ENCODE results near the gene SYNCRIP. TPM values are rescaled to one million over a fixed set of nuclear protein-coding genes. Genes with fewer than 3 reads are reported as not detected.

Gene SYNCRIP
- total and polyA plus RNA-seq, 2 of the 4 experiments (the other 2 are of a cell fraction): 50.1 to 59.3 TPM

DNA sequence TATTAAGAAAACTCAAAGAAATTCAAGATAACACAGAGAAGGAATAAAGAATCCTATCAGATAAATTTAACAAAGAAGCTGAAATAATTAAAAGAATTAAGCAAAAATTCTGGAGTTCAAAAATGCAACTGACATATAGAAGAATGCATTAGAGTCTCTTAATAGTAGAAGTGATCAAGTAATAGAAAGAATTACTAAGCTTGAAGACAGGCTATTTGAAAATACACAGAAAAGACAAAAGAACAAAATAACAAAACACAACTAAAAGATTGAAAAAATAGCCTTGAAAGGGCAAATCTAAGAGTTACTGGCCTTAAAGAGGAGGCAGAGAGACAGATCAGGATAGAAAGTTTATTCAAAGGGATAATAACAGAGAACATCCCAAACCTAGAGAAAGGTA is 61.1 kb downstream of the SYNCRIP start:
- intact Hi-C loops (cut with micrococcal nuclease): no loop called here
- no peak overlapping the region for H3K56ac ChIP-seq (ENCODE audit: extremely low read depth, insufficient read depth, low read length)
- no peak overlapping the region for H2AFZ ChIP-seq (replicated peaks; ENCODE audit: low read length, poor library complexity)
- H4K5ac ChIP-seq (ENCODE audit: low read depth, low read length): no peak overlapping the region
- peaks cover 32% of the 10 kb centered on the region for H4K20me1 ChIP-seq (ENCODE audit: insufficient read depth, low read length)
- dilution Hi-C loops (cut with HindIII; ENCODE audit: low sequenced_read_pairs, unreplicated experiment): no loop called here
- H3K4me1 ChIP-seq (ENCODE audit: control insufficient read depth, insufficient read depth, low read length): peaks cover 11% of the 10 kb centered on the region
- H3K4ac ChIP-seq (ENCODE audit: low read depth, low read length): no peak overlapping the region
- H3K9me1 ChIP-seq (ENCODE audit: insufficient read depth, low read length): peaks cover 8% of the 10 kb centered on the region
- H4K8ac ChIP-seq (ENCODE audit: low read depth in 2 of 2, low read length in 2 of 2): no peak overlapping the region
- H2AK9ac ChIP-seq (replicated peaks; ENCODE audit: low read depth, low read length, poor library complexity): no peak overlapping the region
- no peak overlapping the region for H3K4me2 ChIP-seq (ENCODE audit: low read depth, low read length)
- CTCF ChIA-PET: interaction anchor here (0.7 kb wide), 1 partner anchor 809 kb away, joined by 3 read pairs; no protein-coding TSS in a partner anchor
- no peaks in the 10 kb centered on the region for H3K27me3 ChIP-seq (ENCODE audit: control insufficient read depth, insufficient read depth, low read length)
- POLR2A ChIA-PET (ENCODE audit: unreplicated experiment): no interaction called here
- DNase-seq (no peak), ATAC-seq (ENCODE audit: low read depth) (no peak)
- TF ChIP-seq CHD1 (IDR thresholded peaks at IDR 0.05; ENCODE audit: low read depth, low read length) (no peak), BHLHE40 (IDR thresholded peaks at IDR 0.05; ENCODE audit: low read depth, low read length) (no peak), MXI1 (IDR thresholded peaks at IDR 0.05; ENCODE audit: borderline replicate concordance, low read depth, low read length) (no peak), SMC3 (IDR thresholded peaks at IDR 0.05; ENCODE audit: low read depth, low read length) (no peak), MAZ (IDR thresholded peaks at IDR 0.05; ENCODE audit: borderline replicate concordance, low read depth, low read length) (no peak), NFE2L2 (IDR thresholded peaks at IDR 0.05; ENCODE audit: low read depth, low read length) (no peak), RFX5 (IDR thresholded peaks at IDR 0.05; ENCODE audit: low read depth, low read length) (no peak)
- TF ChIP-seq, protein P1, sequence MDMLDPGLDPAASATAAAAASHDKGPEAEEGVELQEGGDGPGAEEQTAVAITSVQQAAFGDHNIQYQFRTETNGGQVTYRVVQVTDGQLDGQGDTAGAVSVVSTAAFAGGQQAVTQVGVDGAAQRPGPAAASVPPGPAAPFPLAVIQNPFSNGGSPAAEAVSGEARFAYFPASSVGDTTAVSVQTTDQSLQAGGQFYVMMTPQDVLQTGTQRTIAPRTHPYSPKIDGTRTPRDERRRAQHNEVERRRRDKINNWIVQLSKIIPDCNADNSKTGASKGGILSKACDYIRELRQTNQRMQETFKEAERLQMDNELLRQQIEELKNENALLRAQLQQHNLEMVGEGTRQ (IDR thresholded peaks at IDR 0.05; ENCODE audit: low read depth, low read length): no peak
- no TSS peak for BruUV-seq (replicated peaks)
- no peak overlapping the region for H3K4me3 ChIP-seq (ENCODE audit: insufficient read depth, low read depth, low read length)
- H3K9ac ChIP-seq (ENCODE audit: low read depth, low read length): no peak overlapping the region
- no peak overlapping the region for H2AK5ac ChIP-seq (ENCODE audit: low read depth, low read length)
- H3K14ac ChIP-seq (replicated peaks; ENCODE audit: low read depth, low read length): no peak overlapping the region
- no peaks in the 10 kb centered on the region for H3K36me3 ChIP-seq (ENCODE audit: control insufficient read depth, insufficient read depth, low read length)
- no peaks in the 10 kb centered on the region; the same call in 1 of the 2 replicates for H3K9me3 ChIP-seq (ENCODE audit: control insufficient read depth, insufficient read depth, low read length)
- H3K23ac ChIP-seq (ENCODE audit: low read depth, low read length): no peak overlapping the region
- H2BK20ac ChIP-seq (ENCODE audit: low read depth, low read length): no peak overlapping the region
- H2BK120ac ChIP-seq (ENCODE audit: low read depth, low read length): no peak overlapping the region
- peaks cover 27 to 55% of the 10 kb centered on the region in 2 experiments for H3K79me1 ChIP-seq (ENCODE audit: low read depth in 1 of 2, low read length in 2 of 2)
- no peak overlapping the region for H2BK15ac ChIP-seq (ENCODE audit: low read depth, low read length)
- H3K18ac ChIP-seq (ENCODE audit: low read depth, low read length): no peak overlapping the region
- no peak overlapping the region for H4K91ac ChIP-seq (ENCODE audit: insufficient read depth, low read depth, low read length)
- no peak overlapping the region for H3K27ac ChIP-seq (ENCODE audit: insufficient read depth, low read length)
- H2BK5ac ChIP-seq (ENCODE audit: low read depth, low read length, poor library complexity, severe bottlenecking): no peak overlapping the region
- in situ Hi-C loops (cut with MboI; ENCODE audit: low sequenced_read_pairs): no loop called here

Data from IMR-90 (cell line).